GM12878 (cell line): Measurements from ENCODE around the gene MCC.

Source experiments
- CTCF ChIP-seq, 3 experiments: IDR thresholded peaks in 2 of 3; conservative IDR thresholded peaks in 1 of 3; 2 replicates each; pipeline ENCODE4 v1.5.1; 2011; ENCODE audit warnings: low read depth in 3 of 3, low read length in 3 of 3, mild to moderate bottlenecking in 3 of 3, control low read depth in 2 of 3, moderate library complexity in 2 of 3, inconsistent platforms in 1 of 3, mixed read lengths in 1 of 3; ENCODE audit not compliant: control insufficient read depth in 2 of 3, insufficient read depth in 1 of 3; ENCODE audit errors: extremely low read depth in 1 of 3
- ETV6 ChIP-seq, 2 experiments: fragments of 450-650 bp in 1 of 2; IDR thresholded peaks in 1 of 2; conservative IDR thresholded peaks in 1 of 2; 2 replicates each; pipeline ENCODE4 v1.6.1; 2014; ENCODE audit warnings: antibody characterized with exemption in 1 of 2, borderline replicate concordance in 1 of 2, low read depth in 1 of 2, mild to moderate bottlenecking in 1 of 2, moderate library complexity in 1 of 2

GRCh38 chr5:113219695-113220094 is 268.6 kb downstream of the MCC start:
- TF ChIP-seq CTCF (IDR thresholded peaks at IDR 0.05 in 2 of 3, conservative IDR thresholded peaks at IDR 0.05 in 1 of 3; ENCODE audit: control insufficient read depth in 2 of 3, extremely low read depth in 1 of 3, insufficient read depth in 1 of 3, low read depth in 3 of 3, low read length in 3 of 3), result no peak
- TF ChIP-seq ETV6 (conservative IDR thresholded peaks at IDR 0.05 in 1 of 2, IDR thresholded peaks at IDR 0.05 in 1 of 2; ENCODE audit: borderline replicate concordance in 1 of 2, low read depth in 1 of 2), result no peak
